Measurements from ENCODE around the gene RNF112.
A peak's percentile ranks its signal among the peaks of the same experiment; 100 is the strongest.

RNF112 gene

GRCh38 chr17:19410875-19411620, at the start of gene RNF112:
Gene RNF112 (plus strand): TSS chr17:19411232. CDS start chr17:19411409, 177 bp downstream.
- no peak for FAIRE-seq

- no peak for FAIRE-seq
Observed at GRCh38 chr17:19361326-19361725, 49.7 kb upstream of the RNF112 start.

GRCh38 chr17:19361944-19362276, 49.1 kb upstream of the RNF112 start:
- no peak for FAIRE-seq

- FAIRE-seq: peak; percentile 21
Observed at GRCh38 chr17:19362277-19363113, 48.5 kb upstream of the RNF112 start, which contains the start of gene B9D1. Gene B9D1 (minus strand): TSS chr17:19362723. CDS start chr17:19362569, 154 bp downstream.

- no peak for FAIRE-seq
Observed at GRCh38 chr17:19363114-19363438, 48.0 kb upstream of the RNF112 start.

- FAIRE-seq: no peak
Observed at GRCh38 chr17:19363460-19364035, 47.5 kb upstream of the RNF112 start.

- no peak for FAIRE-seq
Observed at GRCh38 chr17:19364699-19365498, 46.1 kb upstream of the RNF112 start.

- FAIRE-seq: no peak
Observed at GRCh38 chr17:19365499-19365817, 45.6 kb upstream of the RNF112 start.

GRCh38 chr17:19365833-19366636, 45.0 kb upstream of the RNF112 start:
- no peak for FAIRE-seq

GRCh38 chr17:19366637-19366972, 44.4 kb upstream of the RNF112 start:
- FAIRE-seq: no peak

GRCh38 chr17:19368229-19368628, 42.8 kb upstream of the RNF112 start:
- FAIRE-seq: no peak

GRCh38 chr17:19369107-19369778, 41.8 kb upstream of the RNF112 start:
- FAIRE-seq: no peak

- no peak for FAIRE-seq
Observed at GRCh38 chr17:19369846-19370492, 41.1 kb upstream of the RNF112 start.

GRCh38 chr17:19370493-19370960, 40.5 kb upstream of the RNF112 start:
- FAIRE-seq: no peak

GRCh38 chr17:19371259-19372010, 39.6 kb upstream of the RNF112 start:
- FAIRE-seq: no peak

- FAIRE-seq: no peak
Observed at GRCh38 chr17:19372011-19372370, 39.0 kb upstream of the RNF112 start.

GRCh38 chr17:19372439-19372838, 38.6 kb upstream of the RNF112 start:
- no peak for FAIRE-seq

GRCh38 chr17:19372866-19373504, 38.0 kb upstream of the RNF112 start:
- no peak for FAIRE-seq

GRCh38 chr17:19374136-19374535, 36.9 kb upstream of the RNF112 start:
- FAIRE-seq: peak; percentile 63

GRCh38 chr17:19375732-19376131, 35.3 kb upstream of the RNF112 start:
- FAIRE-seq: peak; percentile 98

Data from endometrium (tissue), 2 donors.